GM12872 (cell line): ENCODE measurements around the gene TLR2.
A peak's percentile ranks its signal among the peaks of the same experiment; 100 is the strongest.

Experiments used
- TF ChIP-seq, protein P1 (sequence below): IDR thresholded peaks from 3 replicates; pipeline ENCODE4 v1.5.1; 2011; ENCODE audit warnings: low read depth, mild to moderate bottlenecking, low read length, moderate library complexity; ENCODE audit not compliant: insufficient read depth

Gene TLR2

DNA sequence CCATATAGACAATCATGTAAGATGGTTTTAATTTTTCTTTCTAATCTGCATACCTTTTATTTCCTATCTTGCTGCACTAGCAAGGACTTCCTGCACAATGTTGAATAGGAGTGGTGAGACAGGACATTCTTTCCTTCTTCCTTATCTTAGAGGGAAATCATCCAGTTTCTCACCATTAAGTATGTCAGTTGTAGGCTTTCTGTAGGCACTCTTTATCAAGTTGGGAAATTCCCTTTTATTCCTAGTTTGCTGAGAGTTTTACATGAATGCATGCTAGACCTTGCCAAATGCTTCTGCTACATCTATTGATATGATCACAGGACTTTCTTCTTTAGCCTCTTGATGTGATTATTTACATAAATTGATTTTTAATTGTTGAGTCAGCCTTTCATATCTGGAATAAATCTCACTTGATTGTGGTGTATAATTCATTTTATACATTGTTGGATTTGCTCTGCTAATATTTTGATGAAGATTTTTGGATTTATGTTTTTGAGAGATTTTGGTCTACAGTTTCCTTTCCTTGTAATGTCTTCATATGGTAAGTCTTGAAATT is 51.9 kb downstream of the TLR2 start:
- TF ChIP-seq, protein P1, sequence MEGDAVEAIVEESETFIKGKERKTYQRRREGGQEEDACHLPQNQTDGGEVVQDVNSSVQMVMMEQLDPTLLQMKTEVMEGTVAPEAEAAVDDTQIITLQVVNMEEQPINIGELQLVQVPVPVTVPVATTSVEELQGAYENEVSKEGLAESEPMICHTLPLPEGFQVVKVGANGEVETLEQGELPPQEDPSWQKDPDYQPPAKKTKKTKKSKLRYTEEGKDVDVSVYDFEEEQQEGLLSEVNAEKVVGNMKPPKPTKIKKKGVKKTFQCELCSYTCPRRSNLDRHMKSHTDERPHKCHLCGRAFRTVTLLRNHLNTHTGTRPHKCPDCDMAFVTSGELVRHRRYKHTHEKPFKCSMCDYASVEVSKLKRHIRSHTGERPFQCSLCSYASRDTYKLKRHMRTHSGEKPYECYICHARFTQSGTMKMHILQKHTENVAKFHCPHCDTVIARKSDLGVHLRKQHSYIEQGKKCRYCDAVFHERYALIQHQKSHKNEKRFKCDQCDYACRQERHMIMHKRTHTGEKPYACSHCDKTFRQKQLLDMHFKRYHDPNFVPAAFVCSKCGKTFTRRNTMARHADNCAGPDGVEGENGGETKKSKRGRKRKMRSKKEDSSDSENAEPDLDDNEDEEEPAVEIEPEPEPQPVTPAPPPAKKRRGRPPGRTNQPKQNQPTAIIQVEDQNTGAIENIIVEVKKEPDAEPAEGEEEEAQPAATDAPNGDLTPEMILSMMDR: no peak

DNA sequence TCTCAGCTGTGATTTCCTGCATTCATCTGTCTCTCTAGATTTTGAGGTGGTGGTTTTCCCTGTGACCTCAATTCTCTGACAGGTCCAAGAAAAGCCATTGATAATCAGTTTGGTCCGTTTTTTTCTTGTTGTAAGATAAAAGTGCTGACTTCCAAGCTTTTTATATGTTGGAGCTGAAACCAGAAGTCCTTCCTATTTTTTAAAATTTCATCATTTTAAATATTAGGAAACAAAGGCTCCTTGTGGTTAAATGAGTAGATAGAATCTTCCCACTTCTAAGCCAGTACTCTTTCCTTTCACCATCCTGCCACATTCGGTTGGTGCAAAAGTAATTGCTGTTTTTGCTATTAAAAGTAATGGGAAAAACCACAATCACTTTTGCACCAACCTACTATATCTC is 57.5 kb downstream of the TLR2 start:
- TF ChIP-seq, protein P1: no peak

DNA sequence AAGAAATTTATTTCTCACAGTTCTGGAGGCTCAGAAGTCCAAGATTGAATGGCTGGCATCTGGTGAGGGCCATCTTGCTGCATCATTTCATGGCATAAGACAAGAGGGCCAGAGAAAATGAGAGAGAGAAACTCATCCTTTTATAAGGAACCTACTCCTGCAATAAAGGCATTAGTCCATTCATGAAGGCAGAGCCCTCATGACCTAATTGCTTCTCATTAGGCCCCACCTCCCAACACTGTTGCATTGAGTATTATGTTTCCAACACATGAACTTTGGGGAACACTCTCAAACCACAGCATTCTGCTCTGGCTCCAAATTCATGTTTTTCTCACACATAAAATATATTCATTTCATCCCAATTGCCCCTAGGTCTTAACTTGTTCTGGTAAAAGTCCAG is 61.6 kb downstream of the TLR2 start:
- TF ChIP-seq, protein P1: no peak

DNA sequence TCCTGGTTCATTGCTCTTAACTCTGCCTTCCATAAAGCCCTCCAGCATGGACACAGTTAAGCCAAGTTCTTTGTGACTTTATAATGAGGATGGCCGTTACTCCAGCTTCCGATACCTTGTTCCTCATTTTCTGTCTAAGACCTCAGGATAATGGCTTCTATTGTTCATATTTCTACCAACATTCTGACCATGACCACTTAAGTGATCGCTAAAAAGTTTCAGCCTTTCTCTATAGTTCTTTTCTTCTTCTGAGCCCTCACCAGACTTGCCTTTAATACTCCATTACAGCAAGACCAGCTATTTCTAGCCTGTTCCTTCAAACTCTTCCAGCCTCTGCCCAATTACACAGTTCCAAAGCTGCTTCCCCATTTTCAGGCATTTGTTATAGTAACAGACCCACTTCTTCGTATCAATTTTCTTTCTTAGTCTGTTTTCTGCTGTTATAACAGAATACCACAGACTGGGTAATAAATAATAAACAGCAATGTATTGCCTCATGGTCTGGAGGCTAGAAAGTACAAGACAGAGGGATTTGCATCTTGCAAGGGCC is 63.4 kb downstream of the TLR2 start:
- TF ChIP-seq, protein P1: no peak

DNA sequence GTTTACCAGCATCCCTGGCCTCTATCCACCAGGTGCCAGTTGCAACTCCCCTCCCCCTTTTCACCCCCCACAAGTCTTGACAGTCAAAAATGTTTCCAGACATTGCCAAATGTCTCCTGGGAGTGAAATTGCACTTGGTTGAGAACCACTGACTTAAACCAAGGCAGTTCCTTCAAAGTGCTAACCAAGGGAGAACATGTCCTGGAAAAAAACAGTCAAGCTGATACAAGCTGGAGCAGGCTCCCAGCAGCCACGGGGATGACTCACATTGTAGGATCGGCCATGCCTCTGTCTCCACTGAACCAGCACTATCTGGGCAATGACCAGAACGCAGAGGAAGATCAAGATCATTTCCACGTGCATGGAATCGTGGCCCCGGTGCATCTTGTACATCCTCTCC is 64.3 kb downstream of the TLR2 start:
- TF ChIP-seq, protein P1: no peak

DNA sequence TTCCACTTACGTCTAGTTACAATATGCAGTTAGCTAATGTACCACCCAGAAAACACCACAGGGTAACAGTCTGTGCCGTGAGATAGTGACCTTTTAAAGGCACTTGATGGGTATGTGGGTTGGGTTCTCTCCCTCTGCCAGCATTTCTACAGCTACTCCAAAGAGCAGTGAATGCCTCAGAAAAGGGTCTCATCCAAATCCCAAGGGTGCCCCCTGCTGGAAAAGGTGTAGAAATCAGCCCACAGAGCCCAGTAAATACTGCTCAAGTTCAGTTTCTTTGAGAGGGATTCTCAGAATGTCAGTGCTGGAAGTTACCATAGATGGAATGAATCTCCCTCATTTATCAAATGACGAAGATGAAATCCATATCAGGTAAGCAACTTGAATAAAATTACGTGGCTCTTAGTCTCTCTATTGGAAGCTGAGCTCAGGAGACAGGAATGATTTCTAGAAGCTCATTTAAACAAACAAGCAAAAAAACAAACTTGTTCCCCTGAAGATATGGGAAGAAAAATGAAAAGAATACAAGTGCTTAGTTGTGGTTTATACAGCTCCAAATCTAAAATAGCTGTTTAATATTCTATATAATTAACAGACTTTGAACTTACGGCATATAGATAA is 66.2 kb downstream of the TLR2 start:
- TF ChIP-seq, protein P1: peak; percentile 75

DNA sequence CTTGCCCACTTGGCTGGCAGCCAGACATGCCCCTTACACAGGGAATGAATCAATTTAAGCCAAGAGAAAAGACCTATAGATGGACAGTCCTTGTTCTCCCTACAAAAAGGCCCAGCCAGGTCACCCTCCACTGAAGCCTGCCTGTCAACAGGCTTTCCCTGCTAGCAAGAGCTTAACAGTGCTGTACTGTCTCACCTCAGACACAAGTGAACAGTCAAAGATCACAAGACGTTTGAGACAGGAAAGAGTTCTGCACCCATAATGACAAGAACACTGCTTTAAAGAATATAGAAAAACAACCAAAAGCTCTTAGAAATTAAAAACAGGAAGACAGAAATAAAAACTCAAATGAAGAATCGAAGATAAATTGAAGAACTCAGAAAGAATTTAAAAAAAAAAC is 71.1 kb downstream of the TLR2 start:
- TF ChIP-seq, protein P1: no peak
